Measurements from ENCODE around the gene PYCR2.

PYCR2 gene

DNA sequence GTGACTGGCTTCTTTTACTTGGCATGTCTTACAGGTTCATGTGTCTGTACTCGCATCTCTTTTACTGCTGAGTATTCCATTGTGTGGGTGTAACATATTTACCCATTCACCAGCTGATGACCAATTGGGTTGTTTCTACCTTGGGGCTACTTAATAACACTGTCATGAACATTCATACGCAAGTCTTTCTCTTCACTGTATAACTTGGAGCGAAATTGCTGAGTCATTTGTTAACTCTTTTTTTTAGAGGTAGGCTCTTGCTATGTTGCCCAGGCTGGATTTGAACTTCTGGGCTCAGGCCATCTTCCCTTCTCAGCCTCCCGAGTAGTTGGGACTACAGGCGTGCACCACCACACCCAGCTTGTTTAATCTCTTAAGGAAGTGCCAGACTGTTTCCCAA, 6.5 kb downstream of the PYCR2 start:
- DNase-seq, result no peak

DNA sequence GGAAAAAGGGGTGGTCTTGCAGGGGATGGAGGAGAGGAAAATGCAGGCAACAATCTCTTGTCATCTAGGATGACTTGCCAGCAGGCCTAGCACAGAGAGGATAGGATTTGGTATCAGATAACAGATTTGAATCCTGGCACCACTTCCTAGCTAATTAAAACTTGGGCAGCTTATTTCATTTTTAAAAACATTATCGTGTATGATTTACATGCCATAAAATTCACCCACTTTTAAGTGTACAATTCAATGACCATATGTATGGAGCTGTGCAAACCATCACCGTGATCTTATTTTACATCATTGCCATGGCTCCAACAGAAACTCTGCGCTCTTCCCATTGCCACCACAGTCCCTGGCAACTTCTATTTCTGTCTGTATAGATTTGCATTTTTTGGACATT, 6.9 kb downstream of the PYCR2 start:
- DNase-seq, result no peak

DNA sequence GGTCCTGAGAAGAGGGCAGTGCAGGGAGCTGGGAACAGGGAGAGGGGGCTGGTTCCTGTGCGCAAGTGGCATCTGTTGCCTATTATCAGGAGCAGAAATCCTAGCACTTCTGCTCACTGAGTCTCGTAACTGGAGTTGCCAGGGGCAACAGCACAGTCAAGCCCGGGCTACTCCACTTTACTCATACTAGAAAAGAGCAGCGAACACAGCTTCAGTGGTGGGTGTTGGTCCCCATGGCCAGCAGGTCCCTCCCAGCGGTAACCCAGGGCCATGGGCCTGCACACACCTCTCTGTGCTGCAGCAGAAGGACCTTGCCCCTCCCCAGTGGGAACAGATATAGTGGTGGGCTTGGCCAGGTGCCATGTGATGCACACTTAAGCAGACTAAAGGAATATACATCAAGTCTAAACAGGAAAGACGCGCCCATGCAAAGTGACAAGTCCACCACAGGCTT, 8.5 kb downstream of the PYCR2 start:
- DNase-seq, result no peak

DNA sequence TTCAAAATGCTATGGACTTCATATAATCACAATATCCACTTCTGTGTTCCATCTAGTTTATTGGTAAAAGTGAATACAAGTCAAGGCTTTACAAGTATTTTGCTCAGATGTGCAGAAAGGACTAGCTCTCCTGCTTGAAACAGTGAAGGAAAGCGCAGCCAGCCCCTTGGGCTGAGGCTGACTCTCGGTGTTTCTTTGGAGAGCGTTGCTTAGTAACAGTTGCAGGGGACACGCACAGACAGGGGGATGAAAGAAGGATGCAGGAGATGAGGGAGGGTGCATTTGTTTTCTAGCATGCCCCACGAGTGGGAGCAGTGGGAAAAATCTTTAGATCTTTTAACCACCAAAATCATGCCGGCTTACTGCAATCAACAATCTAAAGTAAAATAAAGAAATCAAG, 9.1 kb downstream of the PYCR2 start:
- no peak for DNase-seq

DNA sequence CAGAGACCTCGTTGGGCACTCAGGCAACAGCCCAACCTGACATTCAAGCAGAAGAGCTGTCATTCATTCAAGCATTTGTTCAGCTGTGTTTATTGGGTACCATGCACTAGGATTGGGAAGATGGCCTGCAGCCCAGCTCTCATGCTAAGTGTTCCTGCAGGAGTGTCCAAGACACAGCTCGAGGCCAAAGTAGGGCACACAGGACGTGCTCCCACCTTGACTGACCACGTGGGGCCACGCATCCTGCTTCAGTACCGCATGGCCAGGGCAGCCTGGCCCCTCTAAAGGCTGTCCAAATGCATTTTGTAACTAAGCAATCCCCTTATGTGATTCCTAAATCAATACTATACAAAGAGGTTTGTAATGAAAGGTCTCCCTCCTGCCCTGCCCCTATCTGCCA, 9.7 kb downstream of the PYCR2 start:
- no peak for DNase-seq

DNA sequence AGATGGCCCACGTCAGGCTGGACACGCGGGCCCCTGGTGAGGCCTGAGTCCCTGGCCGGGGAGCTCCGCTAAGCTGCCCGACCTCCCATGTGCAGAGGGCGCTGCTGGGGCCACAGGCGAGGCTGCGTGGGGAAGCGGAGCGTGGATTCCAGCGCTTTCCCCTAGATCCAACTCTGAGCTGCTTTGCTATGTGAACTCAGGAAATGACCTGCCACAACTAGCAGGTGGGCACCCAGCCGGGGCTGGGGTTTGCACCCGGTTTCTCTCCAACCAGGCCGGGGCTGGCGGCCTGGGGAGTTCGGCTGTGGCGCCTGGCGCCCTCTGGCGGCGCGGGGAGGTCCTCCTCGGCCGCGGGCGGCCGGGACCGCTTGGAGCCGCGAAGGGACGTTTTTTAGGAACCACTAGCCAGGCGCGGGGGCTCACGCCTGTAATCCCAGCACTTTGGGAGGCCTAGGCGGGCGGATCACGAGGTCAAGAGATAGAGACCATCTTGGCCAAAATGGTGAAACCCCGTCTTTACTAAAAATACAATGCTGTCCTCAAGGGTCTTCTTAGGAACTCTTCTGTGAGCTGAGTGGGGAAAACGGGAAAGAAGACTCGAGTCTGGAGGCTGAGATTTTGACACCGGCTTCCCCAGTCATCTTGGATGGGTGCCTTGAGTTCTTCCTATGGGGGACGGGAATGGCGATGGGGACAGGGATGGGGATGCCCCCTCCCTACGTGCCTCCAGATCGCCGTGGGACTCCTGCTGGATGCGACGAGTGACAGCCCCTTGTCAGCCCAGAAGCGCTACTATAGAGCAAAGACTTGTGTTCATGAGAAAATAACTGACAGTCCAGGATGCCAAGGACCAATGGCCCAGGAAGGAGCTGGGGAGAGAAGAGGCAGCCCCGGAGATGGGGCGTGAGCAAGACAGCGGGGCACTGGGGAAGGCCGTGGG, 12.6 kb downstream of the PYCR2 start:
- peak; percentile 34 to 70 (median 58) for DNase-seq

DNA sequence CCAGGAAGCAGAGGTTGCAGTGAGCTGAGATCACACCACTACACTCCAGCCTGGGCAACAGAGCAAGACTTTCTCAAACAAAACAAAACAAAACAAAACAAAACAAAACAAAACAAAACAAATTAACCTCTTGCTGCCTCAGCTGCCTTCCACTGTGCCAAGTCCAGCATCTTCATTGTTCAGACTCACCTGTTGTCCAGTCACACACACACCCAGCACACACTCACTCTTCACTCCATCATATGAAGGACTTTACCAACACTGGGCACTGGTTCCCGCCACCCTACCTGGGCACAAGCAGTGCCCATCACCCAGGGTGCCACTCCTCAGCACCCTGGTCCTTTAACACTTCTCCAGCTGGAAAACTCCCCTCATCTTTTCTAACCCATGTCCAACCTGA, 14.6 kb downstream of the PYCR2 start:
- no peak for DNase-seq

DNA sequence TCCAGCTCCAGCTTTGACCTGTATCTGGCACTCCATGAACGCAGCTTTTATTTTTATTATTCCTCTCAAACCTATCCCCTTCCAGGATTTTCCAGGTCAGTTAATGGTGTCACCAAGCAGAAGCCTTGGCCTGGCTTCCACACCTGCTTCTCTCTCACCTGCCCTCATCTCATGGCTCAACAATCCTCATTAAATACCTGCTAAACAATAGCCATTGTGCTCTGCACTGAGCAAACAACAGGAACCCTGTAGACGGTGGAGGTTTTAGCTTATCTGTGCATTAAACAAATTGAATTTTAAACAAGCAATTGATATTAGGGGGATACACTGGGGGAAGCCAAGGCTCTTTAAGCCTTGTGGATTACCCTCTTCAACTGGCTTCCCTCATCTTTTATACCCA, 15.3 kb downstream of the PYCR2 start:
- no peak for DNase-seq

DNA sequence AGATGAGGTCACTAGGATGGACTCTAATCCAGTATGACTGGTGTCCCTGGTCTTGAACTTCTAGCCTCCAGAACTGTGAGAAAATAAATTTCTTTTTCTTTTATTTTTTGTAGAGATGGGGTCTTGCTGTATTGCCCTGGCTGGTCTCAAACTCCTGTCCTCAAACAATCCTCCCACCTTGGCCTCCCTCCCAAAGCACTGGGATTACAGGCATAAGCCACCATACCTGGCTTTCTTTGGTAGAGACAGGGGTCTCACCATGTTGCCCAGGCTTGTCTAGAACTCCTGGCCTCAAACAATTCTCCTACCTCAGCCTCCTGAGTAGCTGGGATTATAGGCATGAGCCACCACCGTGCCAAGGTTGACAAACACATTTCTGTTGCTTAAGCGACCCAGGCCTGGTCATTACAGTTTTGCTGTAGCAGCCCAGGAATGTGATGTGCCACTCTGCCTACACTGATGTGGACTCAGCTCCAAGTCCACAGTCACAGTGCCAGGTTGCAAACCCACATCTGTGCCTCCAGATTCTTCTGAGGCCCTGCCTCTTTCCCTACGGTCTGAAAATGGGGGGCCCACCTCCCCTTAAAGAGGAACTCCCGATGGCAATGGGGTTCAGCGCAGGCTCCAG, 15.9 kb downstream of the PYCR2 start:
- no peak for DNase-seq

DNA sequence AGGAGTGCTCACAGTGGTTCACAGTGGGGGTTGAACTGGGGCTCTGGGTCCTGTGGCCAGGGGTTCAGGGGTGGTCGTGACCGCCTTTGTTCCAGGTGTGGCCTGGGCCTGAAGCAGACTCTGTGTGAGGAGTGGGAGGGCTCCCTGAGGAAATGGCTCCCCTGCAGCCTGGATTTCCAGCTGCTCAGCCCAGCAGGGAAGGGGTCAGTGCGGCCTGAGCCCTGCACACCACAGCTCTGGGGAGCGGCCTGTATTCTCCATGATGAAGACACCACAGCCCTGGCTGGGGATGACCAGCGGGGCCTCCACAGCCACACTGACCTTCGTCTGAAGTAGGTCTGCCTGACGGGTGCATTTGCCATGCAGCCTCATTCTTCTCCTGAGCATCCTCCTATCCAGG, 16.7 kb downstream of the PYCR2 start:
- no peak for DNase-seq

DNA sequence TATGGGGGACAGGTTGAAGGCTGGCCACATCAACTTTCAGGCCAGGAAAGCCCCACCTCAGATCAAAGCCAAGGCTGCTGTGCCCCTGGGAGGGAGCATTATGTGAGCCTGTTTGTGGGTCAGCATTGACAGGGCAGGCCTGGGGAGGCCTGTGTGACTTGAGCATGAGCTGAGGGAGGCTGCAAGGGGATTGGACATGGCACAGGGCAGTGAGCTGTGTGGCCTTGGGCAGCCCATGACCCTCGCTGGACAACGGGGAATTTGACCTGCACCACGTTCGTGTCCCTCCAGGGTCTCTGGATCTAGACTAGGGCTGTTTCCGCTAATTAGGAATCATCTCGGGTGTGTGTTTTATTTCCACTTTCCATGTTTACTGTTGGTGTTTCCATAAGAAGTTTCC, 17.6 kb downstream of the PYCR2 start:
- DNase-seq, result no peak

DNA sequence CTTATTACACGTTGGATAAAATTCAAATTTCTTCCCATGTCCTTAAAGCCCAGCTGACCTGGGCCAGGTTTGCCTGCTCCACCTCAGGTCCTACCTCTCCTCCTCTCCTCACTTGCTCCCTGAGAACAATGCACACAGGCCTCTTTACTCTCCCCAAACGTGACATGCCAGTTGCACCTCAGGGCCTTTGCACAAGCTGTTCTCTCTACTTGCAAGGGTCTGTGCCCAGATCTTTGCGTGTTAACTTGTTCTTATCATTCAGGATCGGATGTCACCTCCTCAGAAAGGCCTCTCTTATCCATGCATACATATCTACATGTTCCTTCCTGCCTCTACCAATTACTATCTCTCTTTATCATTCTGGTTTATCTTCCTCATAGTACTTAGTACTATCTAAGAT, 20.4 kb downstream of the PYCR2 start:
- DNase-seq, result no peak

DNA sequence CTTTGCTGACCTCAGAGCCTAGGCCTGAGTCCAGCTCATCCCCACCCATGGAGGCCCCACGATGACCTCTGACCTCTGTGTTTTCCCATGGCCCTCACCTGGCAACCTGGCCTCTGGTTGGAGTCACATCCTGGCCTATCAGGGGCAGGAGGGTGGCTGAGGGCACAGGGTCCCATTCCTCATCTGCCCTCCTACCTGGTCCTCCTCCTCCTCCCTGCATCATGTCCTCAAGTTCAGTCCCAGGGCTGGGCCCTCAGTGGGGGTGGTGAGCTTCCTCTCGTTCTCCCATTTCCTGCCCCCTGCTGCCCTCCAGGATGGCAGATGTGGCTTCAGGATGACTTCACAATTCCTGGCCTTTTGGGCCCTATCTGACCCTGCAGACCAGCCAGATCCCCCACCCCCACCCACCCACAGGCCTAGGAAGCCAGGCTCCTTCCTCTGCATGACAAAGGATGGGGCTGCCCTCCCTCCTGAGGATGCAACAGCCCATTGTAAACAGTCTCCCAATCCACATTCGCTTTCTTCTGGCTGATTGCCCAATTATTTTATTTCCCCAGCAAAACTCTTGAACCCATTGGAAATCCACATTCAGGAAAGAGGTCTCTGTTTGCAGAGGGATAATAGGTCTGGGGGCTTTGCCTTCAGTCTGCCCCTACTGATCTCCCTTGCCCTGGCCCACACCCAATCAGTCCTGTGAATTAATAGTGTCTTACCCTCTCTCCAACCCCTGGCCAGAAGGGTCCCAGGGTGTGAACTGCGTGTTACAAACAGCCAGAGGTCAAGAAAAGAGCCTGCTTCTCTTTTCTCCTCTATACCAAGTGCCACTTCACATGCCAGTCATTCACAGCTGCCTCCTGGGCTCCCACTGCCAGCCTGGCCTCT, 24.8 kb downstream of the PYCR2 start:
- no peak for DNase-seq

DNA sequence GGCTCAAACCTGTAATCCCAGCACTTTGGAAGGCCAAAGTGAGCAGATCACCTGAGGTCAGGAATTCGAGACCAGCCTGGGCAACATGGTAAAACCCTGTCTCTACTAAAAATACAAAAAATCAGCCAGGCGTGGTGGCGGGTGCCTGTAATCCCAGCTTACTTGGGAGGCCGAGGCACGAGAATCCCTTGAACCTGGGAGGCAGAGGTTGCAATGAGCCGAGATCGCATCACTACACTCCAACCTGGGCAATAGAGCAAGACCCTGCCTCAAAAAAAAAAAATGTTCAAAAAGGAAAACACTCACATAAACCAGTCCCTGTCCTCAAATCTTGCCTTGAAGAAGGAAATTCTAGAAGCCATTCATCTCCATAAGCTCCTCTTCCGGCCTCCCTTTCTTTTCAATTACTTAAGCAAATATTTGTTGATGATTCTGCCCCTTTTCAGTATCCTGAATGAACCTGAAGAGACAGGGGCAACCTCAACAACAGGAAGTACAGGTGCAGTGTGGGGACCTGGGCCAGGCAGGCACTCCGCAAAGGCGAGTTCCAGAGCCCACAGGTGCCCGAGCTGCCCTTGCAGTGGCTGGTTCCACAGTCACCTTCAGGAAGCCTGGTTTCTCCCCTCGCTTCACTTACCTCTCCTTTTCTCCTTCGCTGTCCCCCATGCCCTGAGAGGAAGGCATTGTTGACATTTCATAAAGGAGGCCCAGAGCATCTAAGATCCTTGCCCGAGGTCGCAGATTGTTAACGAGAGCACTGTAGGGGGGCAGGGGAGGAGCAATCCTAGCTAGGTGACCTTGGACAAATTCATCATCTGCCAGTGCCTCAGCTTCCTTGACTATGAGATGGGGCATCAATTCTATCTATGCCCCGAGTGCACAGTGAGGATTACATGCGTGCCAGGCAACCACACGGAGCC, 26.2 kb downstream of the PYCR2 start:
- peak in 2 of 4 experiments; percentile 27 to 36 for DNase-seq

DNA sequence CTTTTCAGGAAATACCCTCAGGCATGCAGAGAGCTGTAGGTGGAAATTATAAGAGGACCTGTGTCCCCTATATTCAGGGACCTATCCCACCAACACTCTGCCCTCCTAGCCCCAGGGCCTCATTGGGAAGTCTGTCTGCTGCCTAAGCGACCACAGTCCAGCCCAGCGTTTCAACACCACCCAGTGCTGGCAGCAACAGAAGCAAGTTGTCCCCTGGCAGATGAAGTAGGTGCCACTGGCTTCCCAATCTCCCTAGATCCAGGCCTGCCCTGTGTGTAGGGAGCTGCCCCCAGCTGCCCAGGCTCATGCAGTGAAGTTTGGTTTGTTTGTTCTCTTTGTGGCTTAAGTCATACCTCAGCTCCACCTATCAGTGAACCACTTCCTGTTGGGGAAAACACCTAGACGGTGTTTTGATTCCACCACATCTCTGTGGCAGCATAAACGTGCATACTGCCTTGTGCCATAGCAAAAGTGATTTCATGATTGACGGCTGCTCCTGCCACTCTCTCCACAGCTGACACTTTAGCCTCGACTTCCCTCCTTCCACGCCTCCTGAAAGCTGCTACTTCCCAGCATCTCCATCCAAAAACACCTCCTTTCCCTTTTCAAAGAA, 27.0 kb downstream of the PYCR2 start:
- DNase-seq, result peak in 2 of 4 experiments; percentile 18 to 46

DNA sequence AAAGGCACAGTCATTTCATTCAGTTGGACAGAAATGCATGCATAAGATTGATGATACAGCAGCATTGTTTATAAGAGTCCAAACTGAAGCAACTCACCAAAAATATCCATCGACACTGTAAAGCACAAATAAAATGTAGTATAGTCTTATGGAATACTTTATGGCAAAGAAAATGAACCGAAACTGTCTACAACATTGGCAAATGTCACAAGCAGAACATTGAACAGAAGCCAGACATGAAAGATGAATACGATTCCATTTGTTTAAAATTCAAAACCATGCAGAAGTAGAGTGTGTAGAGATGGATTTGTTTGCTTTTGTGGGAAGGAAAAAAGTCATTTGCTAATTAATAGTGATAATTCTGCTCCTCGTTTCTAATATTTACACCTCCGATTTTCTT, 27.6 kb downstream of the PYCR2 start:
- no peak for DNase-seq

DNA sequence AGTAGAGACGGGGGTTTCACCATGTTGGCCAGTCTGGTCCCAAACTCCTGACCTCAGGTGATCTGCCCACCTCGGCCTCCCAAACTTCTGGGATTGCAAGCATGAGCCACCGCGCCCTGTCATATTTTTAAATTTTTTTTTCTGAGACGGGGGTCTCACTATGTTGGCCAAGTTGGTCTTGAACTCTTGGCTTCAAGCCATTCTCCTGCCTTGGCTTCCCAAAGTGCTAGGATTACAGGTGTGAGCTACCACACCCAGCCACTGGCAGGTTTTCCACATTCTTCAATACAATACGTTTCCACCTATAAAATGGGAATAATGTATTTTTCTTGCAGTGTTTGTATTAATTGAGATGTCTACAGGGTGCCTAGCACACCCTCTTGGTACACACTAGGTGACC, 31.7 kb downstream of the PYCR2 start:
- DNase-seq, result no peak

DNA sequence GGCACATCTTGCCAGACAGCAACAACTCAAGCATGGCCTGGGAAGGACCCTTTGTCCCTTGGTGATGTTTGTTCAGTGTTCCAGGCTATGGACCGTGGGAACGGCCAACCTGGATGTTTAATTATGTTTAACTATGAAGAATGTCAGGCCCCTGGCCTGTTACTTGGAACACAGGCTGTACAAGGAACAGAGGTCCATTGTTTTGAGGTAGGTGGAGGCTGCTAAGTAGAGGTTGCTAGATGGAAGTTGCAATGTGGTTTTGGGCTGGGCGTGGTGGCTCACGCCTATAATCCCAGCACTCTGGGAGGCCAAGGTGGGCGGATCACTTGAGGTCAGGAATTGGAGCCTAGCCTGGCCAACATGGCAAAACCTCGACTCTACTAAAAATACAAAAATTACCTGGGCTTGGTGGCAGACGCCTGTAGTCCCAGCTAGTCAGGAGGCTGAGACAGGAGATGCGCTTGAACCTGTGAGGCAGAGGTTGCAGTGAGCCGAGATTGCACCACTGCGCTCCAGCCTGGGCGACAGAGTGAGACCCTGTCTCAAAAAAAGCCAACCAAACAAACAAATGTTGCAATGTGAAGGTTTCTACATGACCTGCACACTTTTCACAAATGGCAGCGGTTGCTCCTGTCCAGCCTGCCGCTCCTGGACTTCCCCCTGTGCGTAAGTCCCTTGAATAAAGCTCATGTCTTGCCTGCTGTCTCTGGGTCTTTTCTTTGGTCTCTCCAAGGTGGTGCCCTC, 32.6 kb downstream of the PYCR2 start:
- DNase-seq, result no peak

DNA sequence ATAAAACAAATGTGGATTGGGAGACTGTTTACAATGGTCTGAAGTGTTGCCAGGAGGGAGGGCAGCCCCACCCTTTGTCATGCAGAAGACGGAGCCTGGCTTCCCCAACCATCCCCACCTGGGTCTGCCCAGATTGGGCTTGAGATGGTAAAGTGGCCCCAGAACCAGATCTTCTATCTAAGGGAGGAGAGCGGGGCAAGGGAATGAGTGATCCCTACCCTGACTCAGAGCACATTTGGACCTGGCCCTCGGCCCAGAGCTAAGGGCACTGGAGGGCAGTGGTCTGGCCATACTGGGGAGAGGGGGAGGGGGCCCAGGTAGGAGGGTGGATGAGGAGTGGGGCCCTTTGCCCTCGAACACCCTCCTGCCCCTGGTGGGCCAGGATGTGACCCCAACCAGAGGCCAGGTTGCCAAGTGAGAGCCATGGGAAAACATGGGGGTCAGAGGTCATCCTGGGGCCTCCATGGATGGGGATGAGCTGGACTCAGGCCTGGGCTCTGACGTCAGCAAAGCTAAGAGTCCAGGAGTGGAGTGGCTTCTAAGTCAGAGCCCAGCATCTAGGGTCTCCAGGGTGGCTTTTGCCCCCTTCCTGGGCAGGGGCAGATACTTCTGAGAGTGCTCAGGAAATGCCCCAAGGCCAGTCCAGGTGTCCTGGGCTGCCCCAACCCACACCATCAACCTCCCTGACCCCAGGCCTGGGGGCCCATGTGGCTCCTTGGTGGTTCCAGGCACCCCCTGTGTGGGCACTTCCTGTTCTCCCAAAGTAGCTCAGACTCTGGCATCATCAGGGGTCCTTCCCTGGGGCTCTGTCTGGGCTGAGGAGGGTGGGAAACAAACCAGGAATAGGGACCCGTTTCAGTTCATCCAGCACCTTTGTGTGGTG, 33.5 kb downstream of the PYCR2 start:
- DNase-seq, result no peak

DNA sequence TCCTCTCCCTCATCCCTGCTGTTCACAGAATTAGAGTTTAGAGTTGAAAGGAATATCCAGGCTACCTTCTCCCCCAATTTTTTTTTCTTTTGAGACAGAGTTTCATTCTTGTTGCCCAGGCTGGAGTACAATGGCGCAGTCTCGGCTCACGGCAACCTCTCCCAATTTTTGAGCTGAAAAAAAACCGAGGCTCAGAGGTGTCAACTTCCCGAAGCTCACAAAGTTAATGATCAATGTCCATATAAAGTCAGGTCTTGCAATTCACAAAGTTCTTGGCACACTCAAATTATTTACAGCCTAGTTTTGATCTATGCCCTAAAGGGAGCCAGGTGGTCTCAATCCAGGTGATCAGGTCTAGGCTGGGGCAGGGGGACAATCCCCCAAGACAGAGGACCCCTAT, 34.3 kb downstream of the PYCR2 start:
- no peak for DNase-seq
